ENCODE measurements around the gene OR6J1. TPM values are rescaled to one million over a fixed set of nuclear protein-coding genes. Genes with fewer than 3 reads are reported as not detected.

Gene OR6J1
- polyA plus RNA-seq, 3 donors = not detected

- no peak for DNase-seq
- no peak overlapping the region for H3K4me3 Mint-ChIP-seq
- H3K36me3 Mint-ChIP-seq = no peaks in the 10 kb centered on the region
- H3K9me3 ChIP-seq (replicated peaks in 1 of 2; ENCODE audit: control insufficient read depth in 1 of 2, insufficient read depth in 1 of 2, low read length in 2 of 2) = no peaks in the 10 kb centered on the region
- no peaks in the 10 kb centered on the region for H3K27me3 ChIP-seq (ENCODE audit: control insufficient read depth in 2 of 2, insufficient read depth in 2 of 2, low read length in 2 of 2)
- peaks cover 6 to 7% of the 10 kb centered on the region in 2 donors for H3K4me1 ChIP-seq (ENCODE audit: control insufficient read depth in 1 of 2, insufficient read depth in 2 of 2, low read length in 2 of 2)
- intact Hi-C loops (cut with micrococcal nuclease) = loop anchor here in 1 of 2 donors (5.0 kb wide), 1 partner anchor 79 kb away; no protein-coding TSS in a partner anchor
- H2AFZ ChIP-seq (ENCODE audit: insufficient read depth, low read depth, low read length, poor library complexity, severe bottlenecking) = no peak overlapping the region
- TF ChIP-seq CTCF (IDR thresholded peaks at IDR 0.05) = no peak
- H3K27ac ChIP-seq (ENCODE audit: low read depth in 1 of 2, low read length in 2 of 2) = no peak overlapping the region
- H3K4me1 Mint-ChIP-seq = peaks cover 7% of the 10 kb centered on the region
- H3K4me3 ChIP-seq (replicated peaks in 1 of 3; ENCODE audit: low read depth in 2 of 3, low read length in 3 of 3) = no peak overlapping the region
- no peak overlapping the region for H3K27ac Mint-ChIP-seq
- no peaks in the 10 kb centered on the region for H4K20me1 ChIP-seq (ENCODE audit: insufficient read depth, low read length)
- H3K4me2 ChIP-seq (replicated peaks; ENCODE audit: extremely low read depth, low read length, poor library complexity, severe bottlenecking) = no peak overlapping the region
- no peaks in the 10 kb centered on the region for H3K79me2 ChIP-seq (ENCODE audit: insufficient read depth, low read length)
- WGBS (ENCODE audit: insufficient coverage) = no CpG with 5 or more reads among the region's 2 CpGs
- H3K36me3 ChIP-seq (replicated peaks in 1 of 2; ENCODE audit: control insufficient read depth in 1 of 2, insufficient read depth in 2 of 2, low read length in 2 of 2) = no peaks in the 10 kb centered on the region
- H3K9ac ChIP-seq (ENCODE audit: insufficient read depth, low read length, poor library complexity, severe bottlenecking) = no peak overlapping the region
- no peaks in the 10 kb centered on the region for H3K9me3 Mint-ChIP-seq
- peaks cover 3 to 9% (median 9%) of the 10 kb centered on the region in 3 donors for H3K27me3 Mint-ChIP-seq (ENCODE audit: low read depth in 3 of 3)
These were observed 7.4 kb upstream of the OR6J1 start for GRCh38 chr14:22651586-22651985.

- no peak for TF ChIP-seq CTCF (IDR thresholded peaks at IDR 0.05)
- Histone ChIP-seq H3K79me2 (ENCODE audit: insufficient read depth, low read length) (no peaks in the 10 kb centered on the region), H3K4me1 (ENCODE audit: control insufficient read depth in 1 of 2, insufficient read depth in 2 of 2, low read length in 2 of 2) (peaks cover 12% of the 10 kb centered on the region in 2 donors), H3K27ac (ENCODE audit: low read depth in 1 of 2, low read length in 2 of 2) (no peak overlapping the region), H3K9ac (ENCODE audit: insufficient read depth, low read length, poor library complexity, severe bottlenecking) (no peak overlapping the region), H3K4me2 (replicated peaks; ENCODE audit: extremely low read depth, low read length, poor library complexity, severe bottlenecking) (no peak overlapping the region), H3K4me3 (replicated peaks in 1 of 3; ENCODE audit: low read depth in 2 of 3, low read length in 3 of 3) (no peak overlapping the region), H4K20me1 (ENCODE audit: insufficient read depth, low read length) (no peaks in the 10 kb centered on the region), H2AFZ (ENCODE audit: insufficient read depth, low read depth, low read length, poor library complexity, severe bottlenecking) (no peak overlapping the region), H3K27me3 (ENCODE audit: control insufficient read depth in 2 of 2, insufficient read depth in 2 of 2, low read length in 2 of 2) (no peaks in the 10 kb centered on the region), H3K36me3 (replicated peaks in 1 of 2; ENCODE audit: control insufficient read depth in 1 of 2, insufficient read depth in 2 of 2, low read length in 2 of 2) (no peaks in the 10 kb centered on the region), H3K9me3 (replicated peaks in 1 of 2; ENCODE audit: control insufficient read depth in 1 of 2, insufficient read depth in 1 of 2, low read length in 2 of 2) (no peaks in the 10 kb centered on the region)
- Mint-ChIP-seq H3K4me3 (no peak overlapping the region), H3K36me3 (peaks cover 0 to under 1% of the 10 kb centered on the region in 2 donors), H3K27ac (no peak overlapping the region), H3K4me1 (peaks cover 13% of the 10 kb centered on the region), H3K9me3 (no peaks in the 10 kb centered on the region), H3K27me3 (ENCODE audit: low read depth in 3 of 3) (peaks cover 3 to 9% (median 9%) of the 10 kb centered on the region in 3 donors)
- no peak for DNase-seq
- intact Hi-C loops (cut with micrococcal nuclease) = loop anchor here in 1 of 2 donors (5.0 kb wide), 1 partner anchor 79 kb away; no protein-coding TSS in a partner anchor
- 67% methylated on average over 1 of the region's 3 CpGs for WGBS (ENCODE audit: insufficient coverage)
These were observed 6.9 kb upstream of the OR6J1 start for GRCh38 chr14:22650960-22651521.
